HG03280 (cell line): Measurements from ENCODE around the gene MBP.

ENCODE experiments used
- ATAC-seq: cut with Tn5 transposase; IDR thresholded peaks from one replicate; pipeline ENCODE4 v1.9.1; 2021; ENCODE audit warnings: mild to moderate bottlenecking, moderate library complexity; ENCODE audit not compliant: unreplicated experiment

MBP gene

DNA sequence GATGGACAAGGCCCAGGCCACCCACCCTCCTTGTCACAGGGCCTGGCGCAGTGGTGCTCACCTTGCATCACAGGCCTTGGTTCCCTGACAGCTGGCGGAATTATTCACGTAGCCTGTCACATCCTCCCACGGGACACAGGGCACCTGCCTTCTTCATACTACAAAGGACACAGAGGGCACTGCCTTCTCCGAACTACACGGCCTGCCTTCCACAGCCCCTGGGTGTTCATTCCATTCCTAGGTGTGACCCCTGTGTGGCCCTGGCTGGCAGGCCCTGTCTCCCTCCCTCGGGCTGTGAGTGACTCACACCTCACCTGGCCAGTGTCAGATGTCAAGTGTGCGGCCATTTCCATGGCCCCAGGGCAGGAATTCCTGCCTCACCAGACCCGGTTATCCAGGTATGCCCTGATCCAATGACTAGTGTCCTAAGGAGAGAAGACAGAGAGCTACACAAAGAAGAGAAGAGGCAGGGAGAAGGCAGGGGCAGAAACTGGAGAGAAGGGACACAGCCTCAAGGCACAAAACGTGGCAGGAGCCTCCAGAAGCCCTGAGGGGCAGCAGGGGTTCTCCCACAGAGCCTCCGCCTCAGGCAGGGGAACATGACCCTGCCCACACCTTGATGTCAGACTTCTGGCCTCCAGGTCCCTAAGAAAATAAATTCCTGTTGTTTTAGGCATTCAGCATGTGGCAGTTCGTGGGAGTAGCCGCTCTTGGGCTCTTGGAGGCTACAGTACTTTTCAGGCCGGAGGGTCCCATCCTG, 43.4 kb downstream of the MBP start:
- no peak for ATAC-seq

DNA sequence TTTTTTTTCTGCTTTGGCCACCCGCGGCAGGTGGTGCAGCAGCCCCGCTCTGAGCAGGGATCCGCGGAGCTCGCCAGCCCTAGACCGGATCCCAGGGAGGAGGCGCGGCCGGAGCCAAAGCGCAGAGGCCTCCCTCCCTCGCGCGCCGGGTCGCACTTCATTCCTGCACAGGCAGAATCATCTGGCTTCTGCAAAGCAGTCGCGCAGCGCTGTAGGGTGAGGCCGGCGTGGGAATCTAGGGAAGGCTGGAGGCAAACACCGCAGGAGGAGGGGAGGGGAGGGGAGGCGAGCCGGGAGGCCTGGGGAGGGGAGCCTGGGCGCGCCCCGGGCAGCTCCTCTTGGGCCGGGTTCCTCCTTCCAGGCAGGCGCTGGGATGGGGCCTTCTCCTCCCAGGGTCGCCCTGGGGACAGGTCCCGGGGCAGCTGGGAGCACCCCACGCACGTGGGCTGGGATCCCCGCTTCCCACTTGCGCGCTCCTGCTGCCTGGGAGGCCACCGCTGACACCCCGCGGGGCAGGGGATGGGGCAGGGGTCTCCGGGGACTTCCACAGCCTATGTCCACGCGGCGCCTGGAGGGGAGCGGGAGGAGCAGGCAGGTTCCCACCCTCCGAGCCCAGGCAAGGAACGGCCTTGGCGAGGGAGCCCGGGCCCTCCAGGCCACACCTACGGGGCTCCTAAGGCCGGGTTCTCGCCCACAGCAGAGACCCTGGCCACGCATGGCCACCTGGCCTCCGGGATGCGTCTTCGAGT, 45.0 kb downstream of the MBP start:
- no peak for ATAC-seq

DNA sequence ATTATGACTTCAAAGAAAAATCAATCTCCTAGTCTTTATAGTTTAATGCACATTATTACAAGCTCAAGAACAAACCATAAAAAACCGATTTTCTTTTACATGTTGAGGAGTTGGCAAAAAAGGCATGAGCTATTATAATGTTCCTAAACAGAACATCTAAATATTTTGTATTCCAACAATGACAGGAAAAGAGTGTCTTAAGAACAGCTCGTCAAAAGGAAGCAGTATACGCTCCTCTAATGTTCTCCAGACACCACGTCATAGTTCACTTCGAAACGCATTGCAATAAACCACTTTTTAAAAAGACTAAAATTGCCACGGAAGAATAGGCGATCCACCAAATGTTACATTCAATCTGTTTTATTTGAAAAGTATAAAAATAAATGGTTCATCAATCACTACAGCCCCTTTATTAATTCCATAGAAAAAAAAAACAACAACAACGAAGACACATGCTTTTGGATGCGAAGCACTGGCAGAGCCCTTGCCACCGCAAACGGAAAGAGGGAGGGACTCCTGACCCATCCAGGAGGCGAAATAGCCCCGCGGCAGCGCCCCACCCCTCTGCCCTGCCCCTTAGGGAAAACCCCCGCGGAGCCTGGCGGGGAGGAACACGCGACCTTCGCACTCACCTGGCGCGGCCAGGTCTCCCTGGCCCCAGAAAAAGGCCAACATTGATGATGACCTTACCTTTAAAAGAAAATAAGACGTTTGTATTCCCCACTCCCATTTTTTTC, 45.8 kb downstream of the MBP start:
- no peak for ATAC-seq

- no peak for ATAC-seq
Measured at GRCh38 chr18:77086034-77086433, 46.5 kb downstream of the MBP start.

- no peak for ATAC-seq
Measured at GRCh38 chr18:77084688-77085035, 47.9 kb downstream of the MBP start.

GRCh38 chr18:77082316-77082955, 50.1 kb downstream of the MBP start:
- ATAC-seq = no peak

- no peak for ATAC-seq
Measured at GRCh38 chr18:77081390-77081778, 51.2 kb downstream of the MBP start.

GRCh38 chr18:77079954-77080682, 52.5 kb downstream of the MBP start:
- ATAC-seq = peak; percentile 73

DNA sequence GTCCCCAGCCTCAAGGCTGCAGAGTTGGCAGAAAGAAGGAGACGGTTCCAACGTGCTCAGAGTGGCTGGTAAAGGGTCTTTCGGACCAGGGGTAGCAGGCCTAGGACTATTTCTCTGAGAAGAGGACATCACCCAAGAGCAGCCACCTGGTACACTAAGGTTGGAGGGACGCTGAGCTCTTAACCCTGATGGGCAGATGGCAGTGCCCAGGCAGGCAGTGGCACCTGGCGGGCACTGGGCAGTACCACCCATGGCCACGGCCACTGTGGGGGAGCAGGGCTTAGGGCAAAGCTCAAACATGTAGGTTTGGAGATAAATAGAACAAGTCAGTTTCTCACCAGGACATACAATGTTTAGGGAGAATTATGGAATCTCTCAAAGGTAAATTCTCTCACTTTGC, 53.5 kb downstream of the MBP start:
- ATAC-seq = no peak

DNA sequence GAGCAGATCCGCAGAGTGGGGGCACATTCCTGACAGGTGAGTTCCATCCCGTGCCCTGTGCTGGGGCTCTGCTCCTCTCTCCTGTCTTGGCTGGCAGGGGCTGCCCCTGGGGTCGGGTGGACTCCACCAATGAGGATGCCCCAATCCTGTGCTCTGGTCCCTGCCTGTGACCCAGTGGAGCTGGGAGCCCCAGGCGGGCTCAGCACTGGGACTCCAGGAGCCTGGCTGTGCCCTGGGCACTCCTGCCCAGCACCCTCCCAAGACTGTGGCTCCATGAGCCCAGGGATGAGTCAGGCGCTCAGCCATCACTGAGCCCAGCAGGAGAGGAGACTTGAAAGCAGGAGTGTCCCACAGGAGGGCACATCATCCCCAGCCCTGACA, 53.9 kb downstream of the MBP start:
- no peak for ATAC-seq

DNA sequence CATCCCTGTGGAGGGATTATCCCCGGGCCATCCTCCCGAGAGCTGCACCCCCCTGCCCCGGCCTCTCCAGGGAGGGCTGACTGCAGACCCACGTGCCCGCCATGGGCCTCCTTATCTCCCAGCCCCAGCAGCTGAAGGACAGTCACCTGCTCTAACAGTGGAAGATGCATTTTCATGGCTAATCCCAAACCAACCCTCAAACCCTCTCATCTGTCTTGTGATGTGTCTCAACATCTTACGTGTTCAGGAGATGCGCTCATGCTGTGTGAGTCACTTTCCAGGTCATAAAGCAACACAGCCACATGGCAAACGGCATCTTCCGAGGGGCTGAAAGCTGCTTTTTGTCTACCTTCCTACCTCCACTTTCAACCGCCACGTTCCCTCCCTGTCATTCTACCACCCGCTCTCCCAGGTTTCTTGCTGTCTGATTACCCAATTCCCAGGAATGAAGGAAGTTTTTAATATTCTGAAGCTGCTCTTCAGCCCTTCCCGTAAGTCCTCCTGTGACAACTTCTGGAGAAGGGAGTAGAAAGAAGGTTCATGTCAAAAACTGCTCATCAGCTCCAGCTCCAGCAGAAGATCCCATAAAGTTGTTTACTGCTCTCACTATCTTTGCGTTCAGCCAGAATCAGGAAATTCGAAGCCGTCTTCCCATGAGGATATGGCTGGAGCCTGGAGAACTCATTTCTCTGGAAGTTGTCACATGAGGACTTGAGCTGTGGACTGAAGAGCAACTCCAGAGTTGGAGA, 54.5 kb downstream of the MBP start:
- no peak for ATAC-seq

DNA sequence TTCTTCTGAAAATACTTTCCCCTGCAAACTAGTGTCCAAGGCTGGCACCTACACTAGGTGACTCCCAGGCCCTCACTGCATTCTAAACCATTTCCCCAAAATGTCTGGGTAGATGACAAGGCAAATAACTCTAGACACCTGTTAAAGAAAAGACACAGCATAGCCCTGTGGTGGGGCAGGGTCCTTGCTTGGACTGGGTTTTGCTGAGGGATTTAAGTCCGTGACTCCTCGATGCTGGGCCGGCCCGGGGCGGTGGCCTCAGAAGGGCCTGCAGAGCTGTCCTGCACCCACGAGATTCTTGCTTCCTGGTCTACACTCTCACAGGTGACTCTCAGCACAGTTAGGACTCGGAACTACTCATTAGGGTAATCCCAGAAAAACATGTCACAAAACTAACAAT, 55.2 kb downstream of the MBP start:
- ATAC-seq = no peak

- no peak for ATAC-seq
Measured at GRCh38 chr18:77076111-77076510, 56.5 kb downstream of the MBP start.

- no peak for ATAC-seq
Measured at GRCh38 chr18:77074431-77074830, 58.2 kb downstream of the MBP start.

DNA sequence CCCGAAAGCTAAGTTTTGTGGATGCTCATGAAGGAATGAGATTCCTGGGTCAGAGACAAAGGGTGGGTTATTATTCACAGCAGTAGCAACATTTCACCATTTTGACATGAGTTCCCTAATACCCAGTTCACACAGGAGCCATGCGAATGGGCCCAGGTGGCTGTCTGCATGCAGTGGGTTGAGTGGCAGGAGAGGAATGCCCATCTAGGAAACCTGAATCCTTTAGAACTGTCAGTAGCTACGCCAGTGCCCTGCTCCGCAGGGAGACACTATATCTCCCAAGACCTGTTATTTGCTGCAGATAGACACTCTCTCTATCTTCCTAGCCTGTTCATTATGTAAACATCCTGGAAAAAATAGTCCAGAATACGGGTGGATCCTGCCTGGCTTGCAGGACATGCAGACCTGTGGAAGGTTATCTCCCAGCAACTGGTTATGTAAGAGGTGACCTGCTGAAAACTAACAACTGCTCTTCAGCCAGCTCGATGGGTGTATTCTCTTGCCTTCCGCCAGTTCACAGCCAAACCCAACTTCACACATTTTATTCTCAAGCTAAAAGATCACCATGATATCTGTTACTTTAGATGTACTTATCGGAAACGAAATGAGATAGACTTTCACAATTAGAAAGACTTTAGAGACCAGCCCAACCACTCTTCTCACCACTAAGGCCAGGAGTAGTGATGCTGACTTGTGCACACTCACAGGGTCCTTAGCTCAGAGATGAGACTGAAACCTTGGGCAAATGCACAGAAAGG, 59.1 kb downstream of the MBP start:
- no peak for ATAC-seq

DNA sequence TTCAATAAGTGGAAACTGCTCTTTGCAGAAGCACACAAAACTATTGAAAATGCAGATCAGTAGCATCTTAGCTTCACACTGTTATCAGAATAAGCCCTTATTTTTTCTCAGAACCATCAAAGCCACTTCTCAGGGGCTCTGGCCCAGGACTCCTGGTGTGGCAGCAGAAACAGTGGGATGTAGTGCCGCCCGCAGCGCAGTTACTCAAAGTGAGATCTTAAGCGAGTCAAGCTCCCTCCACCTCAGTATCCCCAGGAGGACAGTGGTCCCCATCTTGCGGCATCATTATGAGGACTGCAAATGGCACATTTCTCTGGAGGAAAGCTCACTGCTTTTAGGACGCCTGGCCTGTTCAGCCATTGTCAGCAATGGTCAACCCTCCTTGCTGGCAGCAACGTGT, 60.0 kb downstream of the MBP start:
- no peak for ATAC-seq

GRCh38 chr18:77071711-77072292, 60.8 kb downstream of the MBP start:
- no peak for ATAC-seq

- ATAC-seq = no peak
Measured at GRCh38 chr18:77071061-77071460, 61.5 kb downstream of the MBP start.

GRCh38 chr18:77070627-77071026, 62.0 kb downstream of the MBP start:
- ATAC-seq = no peak
